CD4-positive, alpha-beta T cell (primary cell): Measurements from ENCODE around the gene CNMD. TPM values are rescaled to one million over a fixed set of nuclear protein-coding genes. Genes with fewer than 3 reads are reported as not detected.
"Not testable (repeated sequence)": the region's sequence is repeated elsewhere in the genome, so short reads cannot be mapped to it uniquely, and the experiment has no call there.

Experiments
- ATAC-seq: fragments of 200-7000 bp; cut with Tn5 transposase; one replicate; pipeline ENCODE4 v1.10.0; 2022; ENCODE audit warnings: mild to moderate bottlenecking; ENCODE audit not compliant: poor library complexity
- CTCF ChIA-PET: fragments of 350-600 bp; sonication (Branson Sonifier 250); formaldehyde crosslinking; loops from one replicate; lab custom pipeline; 2021; ENCODE audit warnings: antibody characterized with exemption, inconsistent platforms; lab: Charles Lee
- POLR2A ChIA-PET: fragments of 350-600 bp; sonication (Branson Sonifier 250); formaldehyde crosslinking; loops from one replicate; lab custom pipeline; 2021; ENCODE audit warnings: antibody characterized with exemption, inconsistent platforms; lab: Charles Lee
- DNase-seq, 14 experiments: peaks; one replicate each; pipeline ENCODE4 v3.0.0-alpha.2; 2013 to 2020; ENCODE audit warnings: mixed read lengths in 2 of 14
- H3K27ac ChIP-seq, 2 donors: one replicate each; pipeline versions ENCODE4 v1.5.1 to v1.7.0; 2013; ENCODE audit warnings: low read length in 2 of 2, low read depth in 1 of 2, mild to moderate bottlenecking in 1 of 2
- H3K27me3 ChIP-seq, 2 experiments: 1 replicate in 1 of 2; 2 replicates in 1 of 2; pipeline versions ENCODE4 v1.6.1 to v1.7.0; 2013; ENCODE audit warnings: low read length in 2 of 2, control low read depth in 1 of 2, mild to moderate bottlenecking in 1 of 2, moderate library complexity in 1 of 2; ENCODE audit not compliant: insufficient read depth in 2 of 2, control insufficient read depth in 1 of 2
- H3K36me3 ChIP-seq: one replicate; pipeline ENCODE4 v1.6.1; 2013; ENCODE audit warnings: low read length, control low read depth; ENCODE audit not compliant: insufficient read depth
- H3K4me1 ChIP-seq: one replicate; pipeline ENCODE4 v1.6.1; 2013; ENCODE audit warnings: low read length, control low read depth; ENCODE audit not compliant: insufficient read depth
- H3K4me3 ChIP-seq: one replicate; pipeline ENCODE4 v1.5.1; 2013; ENCODE audit warnings: mild to moderate bottlenecking, low read length, moderate library complexity
- H3K9me3 ChIP-seq, 2 experiments: 1 replicate in 1 of 2; 2 replicates in 1 of 2; pipeline versions ENCODE4 v1.6.1 to v1.7.0; 2013; ENCODE audit warnings: low read length in 2 of 2, mild to moderate bottlenecking in 2 of 2, control low read depth in 1 of 2, moderate library complexity in 1 of 2; ENCODE audit not compliant: control insufficient read depth in 1 of 2, insufficient read depth in 1 of 2
- H3K27ac Mint-ChIP-seq: one replicate; pipeline ENCODE4 v1.8.0; 2020; ENCODE audit warnings: mixed read lengths
- H3K27me3 Mint-ChIP-seq: one replicate; pipeline ENCODE4 v1.8.0; 2021; ENCODE audit warnings: mixed read lengths
- H3K36me3 Mint-ChIP-seq: one replicate; pipeline ENCODE4 v1.8.0; 2021; ENCODE audit warnings: low read depth, mixed read lengths
- H3K4me1 Mint-ChIP-seq: one replicate; pipeline ENCODE4 v1.8.0; 2021; ENCODE audit warnings: low read depth, mixed read lengths
- H3K4me3 Mint-ChIP-seq: one replicate; pipeline ENCODE4 v1.8.0; 2020; ENCODE audit warnings: mild to moderate bottlenecking, mixed read lengths
- H3K9me3 Mint-ChIP-seq: one replicate; pipeline ENCODE4 v1.8.0; 2020; ENCODE audit warnings: mixed read lengths
- intact Hi-C, 2 experiments: fragments of 100-400 bp; cut with DNase I in 1 of 2; cut with micrococcal nuclease in 1 of 2; formaldehyde crosslinking; loops; one replicate each; pipeline versions ENCODE4 v1.15.1 to v1.9.0; 2023 to 2025; cut with DNase I, micrococcal nuclease
- total RNA-seq, 174 experiments: library from RNA in 2 of 174; stranded (reverse) in 2 of 174; gene quantifications; one replicate each; pipeline ENCODE4 v1.2.3 and lab custom pipeline; 2021 to 2026
- TF ChIP-seq, protein P1 (sequence below): fragments of 200-600 bp; IDR thresholded peaks from one replicate; pipeline ENCODE4 v1.8.0; 2022; ENCODE audit warnings: antibody characterized with exemption, mild to moderate bottlenecking

The CNMD gene
- total RNA-seq, 2 experiments from 2014 or later: not detected

DNA sequence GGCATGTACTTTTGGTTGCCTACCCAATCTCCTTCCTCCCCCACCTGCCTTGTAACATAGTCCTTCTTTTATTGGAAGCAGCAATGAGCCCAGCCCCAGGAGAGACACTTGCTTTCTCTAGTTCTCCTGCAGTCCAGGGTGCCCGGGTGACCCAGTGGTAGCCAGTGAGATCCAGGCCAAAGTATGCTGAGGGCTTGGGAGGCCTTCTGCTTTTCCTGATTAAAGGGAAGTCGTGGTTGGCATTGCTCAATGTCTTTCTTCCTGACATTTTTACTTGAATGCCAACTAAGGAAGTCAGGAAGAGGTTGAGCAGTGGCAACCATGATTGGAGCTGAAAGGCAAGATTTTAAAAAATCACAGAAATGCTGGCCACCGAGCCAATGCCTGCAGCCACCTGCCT, 25.7 kb downstream of the CNMD start:
- H3K9me3 Mint-ChIP-seq: no peaks in the 10 kb centered on the region
- ATAC-seq: no peak

DNA sequence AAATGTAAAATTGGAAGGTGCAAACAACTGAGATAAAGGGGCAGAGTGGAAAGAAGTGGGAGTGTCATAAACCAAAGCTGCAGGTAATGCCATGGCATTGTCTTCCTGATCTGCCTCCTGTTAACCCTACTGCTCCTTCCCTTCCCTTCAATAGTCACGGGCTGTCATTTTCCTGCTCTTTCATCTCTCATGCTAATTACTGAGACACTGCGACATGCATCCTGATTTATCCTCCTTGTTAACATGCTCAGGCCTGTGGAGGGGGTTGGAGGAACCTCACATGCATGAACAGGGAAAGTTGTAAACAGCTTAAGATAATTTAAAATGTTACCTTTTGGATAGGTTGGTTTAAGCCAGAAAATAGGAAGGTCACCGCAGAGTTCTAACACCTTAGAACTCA, 27.2 kb downstream of the CNMD start:
- DNase-seq (no peak), ATAC-seq (no peak)
- ChIA-PET POLR2A (no interaction called here), CTCF (interaction anchor here (1.0 kb wide), 1 partner anchor 19 kb away, joined by 3 read pairs; no protein-coding TSS in a partner anchor)
- TF ChIP-seq, protein P1, sequence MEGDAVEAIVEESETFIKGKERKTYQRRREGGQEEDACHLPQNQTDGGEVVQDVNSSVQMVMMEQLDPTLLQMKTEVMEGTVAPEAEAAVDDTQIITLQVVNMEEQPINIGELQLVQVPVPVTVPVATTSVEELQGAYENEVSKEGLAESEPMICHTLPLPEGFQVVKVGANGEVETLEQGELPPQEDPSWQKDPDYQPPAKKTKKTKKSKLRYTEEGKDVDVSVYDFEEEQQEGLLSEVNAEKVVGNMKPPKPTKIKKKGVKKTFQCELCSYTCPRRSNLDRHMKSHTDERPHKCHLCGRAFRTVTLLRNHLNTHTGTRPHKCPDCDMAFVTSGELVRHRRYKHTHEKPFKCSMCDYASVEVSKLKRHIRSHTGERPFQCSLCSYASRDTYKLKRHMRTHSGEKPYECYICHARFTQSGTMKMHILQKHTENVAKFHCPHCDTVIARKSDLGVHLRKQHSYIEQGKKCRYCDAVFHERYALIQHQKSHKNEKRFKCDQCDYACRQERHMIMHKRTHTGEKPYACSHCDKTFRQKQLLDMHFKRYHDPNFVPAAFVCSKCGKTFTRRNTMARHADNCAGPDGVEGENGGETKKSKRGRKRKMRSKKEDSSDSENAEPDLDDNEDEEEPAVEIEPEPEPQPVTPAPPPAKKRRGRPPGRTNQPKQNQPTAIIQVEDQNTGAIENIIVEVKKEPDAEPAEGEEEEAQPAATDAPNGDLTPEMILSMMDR: no peak
- Histone ChIP-seq H3K27ac (no peak overlapping the region), H3K4me1 (no peaks in the 10 kb centered on the region), H3K9me3 (no peaks in the 10 kb centered on the region), H3K36me3 (no peaks in the 10 kb centered on the region), H3K4me3 (no peak overlapping the region), H3K27me3 (no peaks in the 10 kb centered on the region)
- no peaks in the 10 kb centered on the region for H3K36me3 Mint-ChIP-seq
- H3K4me3 Mint-ChIP-seq: no peak overlapping the region
- H3K4me1 Mint-ChIP-seq: no peaks in the 10 kb centered on the region
- intact Hi-C loops: no loop called here
- peaks cover 7% of the 10 kb centered on the region for H3K27me3 Mint-ChIP-seq
- no peak overlapping the region for H3K27ac Mint-ChIP-seq
- no peaks in the 10 kb centered on the region for H3K9me3 Mint-ChIP-seq

More for the DNA sequence above, 25.7 kb downstream of the CNMD start:
- no peaks in the 10 kb centered on the region for H3K4me1 ChIP-seq
- TF ChIP-seq, protein P1: no peak
- Mint-ChIP-seq H3K36me3 (no peaks in the 10 kb centered on the region), H3K4me1 (no peaks in the 10 kb centered on the region), H3K27ac (no peak overlapping the region), H3K4me3 (no peak overlapping the region), H3K27me3 (peaks cover 7% of the 10 kb centered on the region)
- H3K27ac ChIP-seq: no peak overlapping the region
- POLR2A ChIA-PET: no interaction called here
- H3K36me3 ChIP-seq: no peaks in the 10 kb centered on the region
- no peak overlapping the region for H3K4me3 ChIP-seq
- H3K9me3 ChIP-seq: no peaks in the 10 kb centered on the region
- CTCF ChIA-PET: no interaction called here
- intact Hi-C loops: no loop called here
- no peaks in the 10 kb centered on the region for H3K27me3 ChIP-seq
- peak in 2 of 14 experiments; percentile 3 to 9 for DNase-seq

DNA sequence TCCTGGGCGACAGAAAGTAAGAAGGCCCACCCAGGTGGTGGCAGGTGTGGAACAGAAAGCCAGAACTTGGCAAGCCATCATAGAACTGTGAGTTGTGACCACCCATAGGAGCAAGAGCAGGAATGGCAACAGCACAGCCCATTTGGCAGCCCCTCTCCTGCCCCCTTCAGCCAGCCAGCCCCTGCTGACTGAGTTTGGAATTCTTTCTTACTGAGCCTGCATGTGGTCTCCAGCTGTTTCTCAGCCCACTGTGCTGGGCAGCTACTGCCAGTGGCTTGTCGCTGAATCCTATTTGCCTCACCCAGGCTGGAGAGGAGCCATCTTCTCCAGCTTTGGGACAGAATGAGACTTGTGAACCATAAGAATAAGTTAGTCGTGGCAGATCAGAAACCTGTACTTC, 28.3 kb downstream of the CNMD start:
- ATAC-seq (no peak), DNase-seq (no peak)
- Mint-ChIP-seq H3K9me3 (no peaks in the 10 kb centered on the region), H3K4me3 (no peak overlapping the region), H3K27me3 (peaks cover 4% of the 10 kb centered on the region), H3K36me3 (no peaks in the 10 kb centered on the region), H3K27ac (no peak overlapping the region), H3K4me1 (no peaks in the 10 kb centered on the region)
- TF ChIP-seq, protein P1: no peak
- Histone ChIP-seq H3K4me3 (no peak overlapping the region), H3K27ac (no peak overlapping the region), H3K36me3 (no peaks in the 10 kb centered on the region), H3K27me3 (no peaks in the 10 kb centered on the region), H3K9me3 (no peaks in the 10 kb centered on the region), H3K4me1 (no peaks in the 10 kb centered on the region)
- ChIA-PET POLR2A (no interaction called here), CTCF (no interaction called here)
- intact Hi-C loops: no loop called here

DNA sequence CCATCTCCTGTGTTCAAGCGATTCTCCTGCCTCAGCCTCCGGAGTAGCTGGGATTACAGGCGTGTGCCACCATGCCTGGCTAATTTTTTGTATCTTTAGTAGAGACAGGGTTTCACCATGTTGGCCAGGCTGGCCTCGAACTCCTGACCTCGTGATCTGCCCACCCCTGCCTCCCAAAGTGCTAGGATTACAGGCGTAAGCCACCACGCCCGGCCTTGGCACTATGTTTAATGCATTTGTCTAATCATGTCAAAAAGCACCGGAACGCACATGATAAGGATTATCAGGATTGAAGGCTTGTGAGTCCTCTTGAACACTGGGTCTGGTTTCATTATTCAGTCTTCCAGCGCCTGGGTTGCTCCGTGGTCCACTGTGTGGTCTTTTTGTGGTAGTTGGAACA, 31.4 kb downstream of the CNMD start:
- H3K4me3 ChIP-seq, H3K27ac ChIP-seq, H3K27me3 ChIP-seq, H3K4me1 Mint-ChIP-seq, H3K4me1 ChIP-seq, intact Hi-C loops, CTCF ChIA-PET, ATAC-seq, DNase-seq, H3K27me3 Mint-ChIP-seq, POLR2A ChIA-PET, H3K36me3 Mint-ChIP-seq, H3K9me3 Mint-ChIP-seq, H3K4me3 Mint-ChIP-seq, H3K27ac Mint-ChIP-seq, H3K9me3 ChIP-seq, H3K36me3 ChIP-seq: not testable (repeated sequence)
